Gastroesophageal sphincter (tissue), 4 donors: ENCODE results near the gene PIKFYVE. TPM values are rescaled to one million over a fixed set of nuclear protein-coding genes. Genes with fewer than 3 reads are reported as not detected.

Experiments
- ATAC-seq: fragments of 150-250 bp; one replicate; pipeline ENCODE4 v1.9.1; 2016; ENCODE audit warnings: mild to moderate bottlenecking, moderate library complexity
- H3K27ac ChIP-seq, 4 donors: fragments of 200-600 bp; sonication (generic) in 3 of 4; 1 replicate in 3 of 4; 2 replicates in 1 of 4; pipeline ENCODE4 v1.5.1; 2016 to 2019
- H3K27me3 ChIP-seq: fragments of 200-600 bp; sonication (generic); one replicate; pipeline ENCODE4 v1.5.1; 2019
- H3K36me3 ChIP-seq, 2 donors: fragments of 200-600 bp; sonication (generic); one replicate each; pipeline ENCODE4 v1.5.1; 2019; ENCODE audit warnings: control low read depth in 1 of 2
- H3K4me1 ChIP-seq, 3 donors: fragments of 200-600 bp; sonication (generic); 1 replicate in 2 of 3; 2 replicates in 1 of 3; pipeline ENCODE4 v1.5.1; 2016 to 2019; ENCODE audit warnings: control low read depth in 2 of 3
- H3K4me3 ChIP-seq, 2 donors: fragments of 200-600 bp; sonication (generic); one replicate each; pipeline ENCODE4 v1.5.1; 2019; ENCODE audit warnings: mild to moderate bottlenecking in 1 of 2, moderate library complexity in 1 of 2
- H3K9me3 ChIP-seq, 3 donors: fragments of 200-600 bp; sonication (generic); one replicate each; pipeline ENCODE4 v1.5.1; 2017 to 2019; ENCODE audit warnings: control low read depth in 2 of 3
- EP300 ChIP-seq: sonication (generic); formaldehyde crosslinking; IDR thresholded peaks from one replicate; pipeline ENCODE4 v1.6.1; 2017; ENCODE audit warnings: antibody characterized with exemption, mild to moderate bottlenecking
- POLR2A ChIP-seq, 2 donors: fragments of 450-650 bp; IDR thresholded peaks; one replicate each; pipeline ENCODE4 v1.6.1; 2017; ENCODE audit warnings: antibody characterized with exemption in 2 of 2, mild to moderate bottlenecking in 2 of 2, moderate library complexity in 1 of 2
- POLR2AphosphoS5 ChIP-seq: sonication (generic); formaldehyde crosslinking; IDR thresholded peaks from one replicate; pipeline ENCODE4 v1.6.1; 2017; ENCODE audit warnings: antibody characterized with exemption
- WGBS, 2 donors: methylation state at CpG; one replicate each; pipeline ENCODE4 v1.1.5; 2018; ENCODE audit warnings: low coverage in 1 of 2; 5-methylcytosine and 5-hydroxymethylcytosine counted together
- total RNA-seq, 4 donors: library from RNA; depleted of rRNA; stranded (reverse); fragments of >200 nt; gene quantifications; one replicate each; pipeline ENCODE4 v1.1.0, GENCODE V29; 2016
- TF ChIP-seq, protein P1 (sequence below), 4 experiments: fragments of 200-600 bp in 2 of 4; fragments of 450-650 bp in 2 of 4; sonication (generic) in 1 of 4; IDR thresholded peaks; one replicate each; pipeline ENCODE4 v1.5.1; 2017 to 2019; ENCODE audit warnings: antibody characterized with exemption in 4 of 4, mild to moderate bottlenecking in 2 of 4, moderate library complexity in 2 of 4

The PIKFYVE gene
- total RNA-seq, 4 donors from 2014 or later, result 24.5 to 32.6 (median 27.2) TPM

DNA sequence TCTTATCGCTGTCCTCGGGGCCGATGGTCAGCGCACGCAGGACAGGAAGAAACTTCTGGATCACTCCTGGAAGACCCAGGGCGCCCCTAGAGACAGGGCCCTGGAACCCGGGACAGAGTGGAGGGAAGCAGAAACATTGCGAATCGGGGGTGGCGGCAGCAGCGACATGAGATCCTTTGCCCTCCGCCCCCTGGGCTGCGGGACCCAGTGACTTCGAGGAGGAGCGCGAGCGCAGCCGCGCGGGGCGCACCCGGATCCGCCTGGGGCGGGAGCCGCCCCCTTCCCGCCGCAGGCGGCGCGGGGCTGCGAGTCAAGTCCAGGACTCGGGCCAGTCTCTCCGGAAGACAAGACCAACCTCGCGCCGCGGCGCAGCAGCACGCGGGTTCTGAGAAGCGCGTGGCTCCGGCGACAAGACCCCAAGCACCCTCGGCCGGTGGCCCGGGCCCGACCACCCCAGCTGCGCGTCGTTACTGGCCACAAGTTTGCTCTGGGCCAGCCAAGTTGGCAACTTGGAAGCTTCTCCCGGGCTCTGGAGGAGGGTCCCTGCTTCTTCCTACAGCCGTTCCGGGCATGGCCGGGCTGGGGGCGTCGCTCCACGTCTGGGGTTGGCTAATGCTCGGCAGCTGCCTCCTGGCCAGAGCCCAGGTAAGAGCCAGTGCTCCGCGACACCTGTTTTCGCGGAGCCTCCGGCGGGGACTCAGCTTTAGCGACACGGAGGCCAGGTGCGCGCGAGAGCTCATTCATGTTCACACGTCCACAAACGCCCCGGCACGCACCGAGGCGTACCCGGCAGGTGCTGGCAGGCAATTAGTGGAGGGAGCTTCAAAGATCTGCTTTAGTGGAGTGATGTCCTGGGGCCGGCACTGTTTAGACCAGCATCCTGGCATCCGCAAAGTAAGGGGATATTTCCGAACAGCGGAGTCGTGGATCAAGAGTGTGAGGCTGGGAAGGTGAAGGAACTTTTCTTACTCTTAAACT, 140.7 kb downstream of the PIKFYVE start, which contains the start of gene PTH2R:
Gene PTH2R, plus strand, starts transcription at position 319 of the 978 bp plus-strand sequence. Its CDS starts 252 bp downstream, at position 571.
- TF ChIP-seq EP300 (no peak), POLR2AphosphoS5 (no peak), POLR2A (IDR thresholded peaks at IDR 0.05) (no peak)
- TF ChIP-seq, protein P1, sequence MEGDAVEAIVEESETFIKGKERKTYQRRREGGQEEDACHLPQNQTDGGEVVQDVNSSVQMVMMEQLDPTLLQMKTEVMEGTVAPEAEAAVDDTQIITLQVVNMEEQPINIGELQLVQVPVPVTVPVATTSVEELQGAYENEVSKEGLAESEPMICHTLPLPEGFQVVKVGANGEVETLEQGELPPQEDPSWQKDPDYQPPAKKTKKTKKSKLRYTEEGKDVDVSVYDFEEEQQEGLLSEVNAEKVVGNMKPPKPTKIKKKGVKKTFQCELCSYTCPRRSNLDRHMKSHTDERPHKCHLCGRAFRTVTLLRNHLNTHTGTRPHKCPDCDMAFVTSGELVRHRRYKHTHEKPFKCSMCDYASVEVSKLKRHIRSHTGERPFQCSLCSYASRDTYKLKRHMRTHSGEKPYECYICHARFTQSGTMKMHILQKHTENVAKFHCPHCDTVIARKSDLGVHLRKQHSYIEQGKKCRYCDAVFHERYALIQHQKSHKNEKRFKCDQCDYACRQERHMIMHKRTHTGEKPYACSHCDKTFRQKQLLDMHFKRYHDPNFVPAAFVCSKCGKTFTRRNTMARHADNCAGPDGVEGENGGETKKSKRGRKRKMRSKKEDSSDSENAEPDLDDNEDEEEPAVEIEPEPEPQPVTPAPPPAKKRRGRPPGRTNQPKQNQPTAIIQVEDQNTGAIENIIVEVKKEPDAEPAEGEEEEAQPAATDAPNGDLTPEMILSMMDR (IDR thresholded peaks at IDR 0.05), result no peak
- Histone ChIP-seq H3K4me1 (peaks cover 0 to 12% (median 7%) of the 10 kb centered on the region in 3 donors), H3K27ac (no peak within 1 kb of the TSS), H3K4me3 (peak within 1 kb of the TSS in 1 of 2 donors; percentile 31), H3K36me3 (no peaks in the 10 kb centered on the region), H3K9me3 (no peaks in the 10 kb centered on the region), H3K27me3 (peaks cover 85% of the 10 kb centered on the region)
- no peak for ATAC-seq
- WGBS, 2 donors, result 2 to 12% methylated on average over 10 to 18 of the region's 82 CpGs

DNA sequence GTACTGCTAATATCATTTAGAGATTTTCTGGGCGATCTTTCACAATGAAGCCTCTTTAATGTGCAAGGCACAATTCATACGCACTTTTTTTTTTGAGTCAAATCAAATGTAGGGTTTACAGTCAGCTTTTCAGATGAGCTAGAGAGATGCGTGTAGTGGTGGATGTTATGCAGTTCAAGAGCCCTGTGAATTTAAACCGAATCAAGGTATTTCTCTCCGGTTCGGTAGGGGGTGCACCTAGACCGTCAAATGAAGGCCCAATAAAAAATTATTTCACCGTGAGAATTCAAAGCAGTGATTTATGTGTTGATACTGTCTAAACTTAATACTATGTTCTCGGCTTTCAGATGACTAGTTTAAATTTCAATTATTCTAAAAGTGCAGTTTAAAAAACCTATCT, 141.6 kb downstream of the PIKFYVE start:
- H3K4me3 ChIP-seq, result no peak overlapping the region
- no peak for ATAC-seq
- H3K27me3 ChIP-seq, result peaks cover 87% of the 10 kb centered on the region
- WGBS, 2 donors, result 12% methylated on average over 7 to 9 of the region's 9 CpGs
- peaks cover 0 to 12% (median 7%) of the 10 kb centered on the region in 3 donors for H3K4me1 ChIP-seq
- H3K9me3 ChIP-seq, result no peaks in the 10 kb centered on the region
- no peaks in the 10 kb centered on the region for H3K36me3 ChIP-seq
- TF ChIP-seq EP300 (no peak), POLR2A (IDR thresholded peaks at IDR 0.05) (no peak)
- TF ChIP-seq, protein P1 (IDR thresholded peaks at IDR 0.05), result no peak
- no peak overlapping the region for H3K27ac ChIP-seq

Other genes starting within 250 kb of the PIKFYVE start
- 10 to 100 TPM; 21.4 to 35.5 (median 29.7) TPM for gene PLEKHM3, start 240.7 kb upstream of the PIKFYVE start, total RNA-seq
- not detected for gene CRYGD, start 141.7 kb upstream of the PIKFYVE start, total RNA-seq
- gene CRYGC, start 136.4 kb upstream of the PIKFYVE start, total RNA-seq, result not detected
- gene CRYGB, start 120.1 kb upstream of the PIKFYVE start, total RNA-seq, result not detected
- gene CRYGA, start 102.7 kb upstream of the PIKFYVE start, total RNA-seq, result not detected
- gene C2orf80, start 76.2 kb upstream of the PIKFYVE start, total RNA-seq, result not detected
- gene IDH1, start 11.2 kb upstream of the PIKFYVE start, total RNA-seq, result 10 to 100 TPM; 21.3 to 65.1 (median 31.7) TPM
- gene PTH2R, start 140.5 kb downstream of the PIKFYVE start, total RNA-seq, result under 1 TPM in 1 of 4 donors, not detected in 3; 0.62 TPM